ENCODE results near the gene CDC37L1.
"Not testable (repeated sequence)": the region's sequence is repeated elsewhere in the genome, so short reads cannot be mapped to it uniquely, and the experiment has no call there.

Gene CDC37L1

GRCh38 chr9:4654084-4654483 lies 25.3 kb upstream of the CDC37L1 start:
- ChIA-PET CTCF (no interaction called here), POLR2A (ENCODE audit: low non-redundant PET) (interaction anchor here (0.6 kb wide), 1 partner anchor 57 kb away, joined by 3 read pairs; no protein-coding TSS in a partner anchor)
- no peak for DNase-seq (ENCODE audit: low spot score)
- H3K27ac ChIP-seq = no peak overlapping the region
- TF ChIP-seq CTCF (conservative IDR thresholded peaks at IDR 0.05; ENCODE audit: low read depth) = no peak

- POLR2A ChIA-PET (ENCODE audit: low non-redundant PET) = no interaction called here
- no peak overlapping the region for H3K27ac ChIP-seq
- CTCF ChIA-PET = no interaction called here
- no peak for DNase-seq (ENCODE audit: low spot score)
- no peak for TF ChIP-seq CTCF (conservative IDR thresholded peaks at IDR 0.05; ENCODE audit: low read depth)
These were observed 24.8 kb upstream of the CDC37L1 start for GRCh38 chr9:4654538-4654937.

- POLR2A ChIA-PET (ENCODE audit: low non-redundant PET) = not testable (repeated sequence)
These were observed 23.2 kb upstream of the CDC37L1 start for GRCh38 chr9:4656196-4656595.

GRCh38 chr9:4656621-4657020 lies 22.7 kb upstream of the CDC37L1 start:
- H3K27ac ChIP-seq = no peak overlapping the region
- ChIA-PET POLR2A (ENCODE audit: low non-redundant PET) (no interaction called here), CTCF (no interaction called here)
- TF ChIP-seq CTCF (conservative IDR thresholded peaks at IDR 0.05; ENCODE audit: low read depth) = no peak
- DNase-seq (ENCODE audit: low spot score) = no peak

More at GRCh38 chr9:4656196-4656595, 23.2 kb upstream of the CDC37L1 start:
- H3K27ac ChIP-seq; DNase-seq (ENCODE audit: low spot score); CTCF ChIA-PET: not testable (repeated sequence)

- no peak for TF ChIP-seq CTCF (conservative IDR thresholded peaks at IDR 0.05; ENCODE audit: low read depth)
- no peak overlapping the region for H3K27ac ChIP-seq
- ChIA-PET POLR2A (ENCODE audit: low non-redundant PET) (no interaction called here), CTCF (no interaction called here)
- DNase-seq (ENCODE audit: low spot score) = no peak
These were observed 21.8 kb upstream of the CDC37L1 start for GRCh38 chr9:4657426-4658159.

- H3K27ac ChIP-seq; POLR2A ChIA-PET (ENCODE audit: low non-redundant PET); CTCF ChIA-PET; DNase-seq (ENCODE audit: low spot score): not testable (repeated sequence)
These were observed 18.7 kb upstream of the CDC37L1 start for GRCh38 chr9:4660665-4661064.

- H3K27ac ChIP-seq = no peak overlapping the region
- ChIA-PET CTCF (no interaction called here), POLR2A (ENCODE audit: low non-redundant PET) (no interaction called here)
- DNase-seq (ENCODE audit: low spot score) = no peak
- no peak for TF ChIP-seq CTCF (conservative IDR thresholded peaks at IDR 0.05; ENCODE audit: low read depth)
These were observed 18.2 kb upstream of the CDC37L1 start for GRCh38 chr9:4661165-4661564.

GRCh38 chr9:4661611-4662010 lies 17.8 kb upstream of the CDC37L1 start:
- CTCF ChIA-PET = no interaction called here
- TF ChIP-seq CTCF (conservative IDR thresholded peaks at IDR 0.05; ENCODE audit: low read depth) = no peak
- POLR2A ChIA-PET (ENCODE audit: low non-redundant PET) = no interaction called here
- DNase-seq (ENCODE audit: low spot score) = no peak
- no peak overlapping the region for H3K27ac ChIP-seq
